ENCODE measurements around the gene CNN3. TPM values are rescaled to one million over a fixed set of nuclear protein-coding genes. Genes with fewer than 3 reads are reported as not detected.

Gene CNN3
- polyA plus RNA-seq, 1 of the 3 experiments (the other 2 are of a cell fraction): 204 TPM

- H3K36me3 ChIP-seq (replicated peaks in 1 of 2; ENCODE audit: control insufficient read depth in 1 of 2, insufficient read depth in 2 of 2, low read length in 1 of 2): peaks cover 35 to 48% of the 10 kb centered on the region in 2 experiments
- peaks cover 89% of the 10 kb centered on the region for H4K20me1 ChIP-seq (ENCODE audit: insufficient read depth)
These were observed 20.5 kb downstream of the CNN3 start for GRCh38 chr1:94906382-94906781.

DNA sequence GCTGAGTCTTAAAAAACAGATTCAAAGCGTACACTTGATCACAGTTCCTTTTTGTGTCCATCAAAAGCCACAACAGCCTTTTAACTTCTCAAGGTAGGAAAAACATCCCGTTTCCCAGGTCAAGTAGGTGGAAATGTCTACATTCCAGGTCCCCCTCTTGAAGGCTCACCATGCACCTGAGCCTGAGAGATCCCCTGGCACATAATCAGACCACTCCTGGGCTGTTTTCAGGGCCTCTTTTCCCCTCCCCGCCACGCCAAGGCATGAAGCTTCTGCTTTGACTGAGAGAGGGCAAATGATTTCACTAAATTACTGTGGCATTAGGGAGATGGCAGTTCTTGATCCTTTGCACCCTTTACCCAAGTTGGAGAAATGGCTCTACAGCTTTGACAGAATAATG lies 21.7 kb downstream of the CNN3 start:
- Histone ChIP-seq H3K4me2 (no peak overlapping the region), H2AFZ (ENCODE audit: low read depth) (no peak overlapping the region), H3K27me3 (ENCODE audit: insufficient read depth) (no peaks in the 10 kb centered on the region), H4K20me1 (ENCODE audit: insufficient read depth) (peaks cover 77% of the 10 kb centered on the region), H3K79me2 (ENCODE audit: insufficient read depth) (peaks cover 96% of the 10 kb centered on the region), H3K9ac (no peak overlapping the region), H3K4me3 (ENCODE audit: low read depth in 2 of 2, low read length in 1 of 2) (no peak overlapping the region), H3K36me3 (replicated peaks in 1 of 2; ENCODE audit: control insufficient read depth in 1 of 2, insufficient read depth in 2 of 2, low read length in 1 of 2) (peaks cover 40 to 55% of the 10 kb centered on the region in 2 experiments), H3K4me1 (ENCODE audit: control insufficient read depth in 1 of 2, insufficient read depth in 2 of 2, low read depth in 1 of 2, low read length in 1 of 2) (peaks cover 18 to 28% of the 10 kb centered on the region in 2 experiments; a peak in 3 of 4 replicates), H3K27ac (ENCODE audit: low read depth in 2 of 2, low read length in 1 of 2) (peak overlapping the region in 1 of 2 experiments; percentile 23; a peak in 1 of 4 replicates), H3F3A (replicated peaks; ENCODE audit: insufficient read depth) (peaks cover 23% of the 10 kb centered on the region), H3K9me2 (no peaks in the 10 kb centered on the region), H3K9me3 (no peaks in the 10 kb centered on the region)
- CTCF ChIA-PET: interaction anchor here (0.7 to 4.5 kb wide), 3 partner anchors 40 to 139 kb away, joined by 3 to 16 read pairs (median 14); no protein-coding TSS in a partner anchor
- POLR2A ChIA-PET: no interaction called here
- WGBS (ENCODE audit: low lambda C conversion rate): 100% methylated on average over 4 of the region's 4 CpGs
- TF ChIP-seq TEAD4 (IDR thresholded peaks at IDR 0.05; ENCODE audit: borderline replicate concordance, insufficient read depth) (no peak), RFX5 (IDR thresholded peaks at IDR 0.05; ENCODE audit: low read length) (no peak), RXRA (IDR thresholded peaks at IDR 0.05; ENCODE audit: borderline replicate concordance, low read depth) (no peak), EZH2phosphoT487 (IDR thresholded peaks at IDR 0.05; ENCODE audit: borderline replicate concordance, low read depth) (no peak), FOSL2 (IDR thresholded peaks at IDR 0.05; ENCODE audit: borderline replicate concordance, low read depth) (no peak), TAF1 (IDR thresholded peaks at IDR 0.05; ENCODE audit: borderline replicate concordance, low read depth, low read length) (no peak)
- no peak for DNase-seq

More at GRCh38 chr1:94906382-94906781, 20.5 kb downstream of the CNN3 start:
- no peak overlapping the region for H3K9ac ChIP-seq
- no peaks in the 10 kb centered on the region for H3K9me2 ChIP-seq
- peaks cover 98% of the 10 kb centered on the region for H3K79me2 ChIP-seq (ENCODE audit: insufficient read depth)
- no peak overlapping the region for H3K4me2 ChIP-seq
- DNase-seq: no peak
- TF ChIP-seq SIN3A (IDR thresholded peaks at IDR 0.05; ENCODE audit: borderline replicate concordance, low read depth, low read length): no peak
- TF ChIP-seq MEF2A (IDR thresholded peaks at IDR 0.05; ENCODE audit: borderline replicate concordance, low read depth): no peak
- no peak for TF ChIP-seq GATA2 (CRISPR knock-in tag; IDR thresholded peaks at IDR 0.05)
- TF ChIP-seq IRF3 (IDR thresholded peaks at IDR 0.05; ENCODE audit: low read depth, low read length): no peak
- no peak for TF ChIP-seq PBX3 (IDR thresholded peaks at IDR 0.05)
- TF ChIP-seq TEAD4 (IDR thresholded peaks at IDR 0.05; ENCODE audit: borderline replicate concordance, insufficient read depth): no peak
- TF ChIP-seq RXRA (IDR thresholded peaks at IDR 0.05; ENCODE audit: borderline replicate concordance, low read depth): no peak
- no peak for TF ChIP-seq ELF1 (IDR thresholded peaks at IDR 0.05)
- no peak for TF ChIP-seq FOXJ3 (CRISPR knock-in tag; IDR thresholded peaks at IDR 0.05)
- TF ChIP-seq, protein P1, sequence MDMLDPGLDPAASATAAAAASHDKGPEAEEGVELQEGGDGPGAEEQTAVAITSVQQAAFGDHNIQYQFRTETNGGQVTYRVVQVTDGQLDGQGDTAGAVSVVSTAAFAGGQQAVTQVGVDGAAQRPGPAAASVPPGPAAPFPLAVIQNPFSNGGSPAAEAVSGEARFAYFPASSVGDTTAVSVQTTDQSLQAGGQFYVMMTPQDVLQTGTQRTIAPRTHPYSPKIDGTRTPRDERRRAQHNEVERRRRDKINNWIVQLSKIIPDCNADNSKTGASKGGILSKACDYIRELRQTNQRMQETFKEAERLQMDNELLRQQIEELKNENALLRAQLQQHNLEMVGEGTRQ (IDR thresholded peaks at IDR 0.05; ENCODE audit: borderline replicate concordance, low read depth, low read length): no peak
- TF ChIP-seq RCOR1 (IDR thresholded peaks at IDR 0.05; ENCODE audit: low read length): no peak
- peaks cover 17% of the 10 kb centered on the region for H3F3A ChIP-seq (replicated peaks; ENCODE audit: insufficient read depth)
- H3K27me3 ChIP-seq (ENCODE audit: insufficient read depth): no peaks in the 10 kb centered on the region
- peaks cover 21 to 28% of the 10 kb centered on the region in 2 experiments; a peak in 3 of 4 replicates for H3K4me1 ChIP-seq (ENCODE audit: control insufficient read depth in 1 of 2, insufficient read depth in 2 of 2, low read depth in 1 of 2, low read length in 1 of 2)
- ChIA-PET CTCF (interaction anchor here (1.3 to 2.8 kb wide), 3 partner anchors 11 to 137 kb away, joined by 4 to 14 read pairs (median 5); no protein-coding TSS in a partner anchor), POLR2A (no interaction called here)
- no peak overlapping the region for H3K4me3 ChIP-seq (ENCODE audit: low read depth in 2 of 2, low read length in 1 of 2)
- peak overlapping the region in 1 of 2 experiments; percentile 17; a peak in 1 of 4 replicates for H3K27ac ChIP-seq (ENCODE audit: low read depth in 2 of 2, low read length in 1 of 2)
- H2AFZ ChIP-seq (ENCODE audit: low read depth): no peak overlapping the region
- no peaks in the 10 kb centered on the region for H3K9me3 ChIP-seq
- 98% methylated on average over 5 of the region's 5 CpGs for WGBS (ENCODE audit: low lambda C conversion rate)
